ENCODE results near the gene GRIN3B. TPM values are rescaled to one million over a fixed set of nuclear protein-coding genes. Genes with fewer than 3 reads are reported as not detected.

GRIN3B gene
- total and polyA plus RNA-seq, 5 donors from 2014 or later = not detected

DNA sequence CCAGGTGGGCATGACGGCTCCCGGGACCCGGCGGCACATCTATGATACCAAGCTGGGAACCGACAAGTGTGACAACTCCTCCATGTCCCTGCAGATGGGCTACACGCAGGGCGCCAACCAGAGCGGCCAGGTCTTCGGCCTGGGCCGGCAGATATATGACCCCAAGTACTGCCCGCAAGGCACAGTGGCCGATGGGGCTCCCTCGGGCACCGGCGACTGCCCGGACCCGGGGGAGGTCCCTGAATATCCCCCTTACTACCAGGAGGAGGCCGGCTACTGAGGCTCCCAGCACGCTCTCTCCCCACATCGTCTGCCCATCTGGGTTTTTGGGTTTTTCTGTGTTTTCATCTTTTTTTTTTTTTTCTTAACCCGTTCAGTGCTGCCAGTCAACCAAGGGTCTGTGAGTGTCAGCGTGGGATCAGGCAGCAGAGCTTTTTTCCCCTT is 37.4 kb downstream of the GRIN3B start:
- peak overlapping the region; percentile 83 to 95 (median 84) for H3K27ac Mint-ChIP-seq
- Histone ChIP-seq H3K27me3 (ENCODE audit: control insufficient read depth, insufficient read depth, low read length) (no peaks in the 10 kb centered on the region), H3K9me3 (ENCODE audit: control insufficient read depth in 2 of 2, low read length in 2 of 2) (no peaks in the 10 kb centered on the region), H3K4me3 (ENCODE audit: low read depth, low read length) (peak overlapping the region; percentile 13), H3K27ac (ENCODE audit: insufficient read depth, low read length, poor library complexity, severe bottlenecking) (peak overlapping the region; percentile 63), H3K4me1 (ENCODE audit: control insufficient read depth, insufficient read depth, low read length, poor library complexity, severe bottlenecking) (peaks cover 45% of the 10 kb centered on the region), H3K36me3 (ENCODE audit: control insufficient read depth, insufficient read depth, low read length) (peaks cover 35% of the 10 kb centered on the region)
- no peaks in the 10 kb centered on the region for H3K27me3 Mint-ChIP-seq
- H3K4me3 Mint-ChIP-seq = peak overlapping the region; percentile 73 to 99 (median 95)
- ATAC-seq (ENCODE audit: low read depth in 2 of 2) (no peak), DNase-seq (no peak)
- peaks cover 18% of the 10 kb centered on the region for H3K36me3 Mint-ChIP-seq
- H3K9me3 Mint-ChIP-seq = peaks cover 0 to 2% (median 0%) of the 10 kb centered on the region in 7 donors
- peaks cover 0 to 69% (median 26%) of the 10 kb centered on the region in 4 donors for H3K4me1 Mint-ChIP-seq

DNA sequence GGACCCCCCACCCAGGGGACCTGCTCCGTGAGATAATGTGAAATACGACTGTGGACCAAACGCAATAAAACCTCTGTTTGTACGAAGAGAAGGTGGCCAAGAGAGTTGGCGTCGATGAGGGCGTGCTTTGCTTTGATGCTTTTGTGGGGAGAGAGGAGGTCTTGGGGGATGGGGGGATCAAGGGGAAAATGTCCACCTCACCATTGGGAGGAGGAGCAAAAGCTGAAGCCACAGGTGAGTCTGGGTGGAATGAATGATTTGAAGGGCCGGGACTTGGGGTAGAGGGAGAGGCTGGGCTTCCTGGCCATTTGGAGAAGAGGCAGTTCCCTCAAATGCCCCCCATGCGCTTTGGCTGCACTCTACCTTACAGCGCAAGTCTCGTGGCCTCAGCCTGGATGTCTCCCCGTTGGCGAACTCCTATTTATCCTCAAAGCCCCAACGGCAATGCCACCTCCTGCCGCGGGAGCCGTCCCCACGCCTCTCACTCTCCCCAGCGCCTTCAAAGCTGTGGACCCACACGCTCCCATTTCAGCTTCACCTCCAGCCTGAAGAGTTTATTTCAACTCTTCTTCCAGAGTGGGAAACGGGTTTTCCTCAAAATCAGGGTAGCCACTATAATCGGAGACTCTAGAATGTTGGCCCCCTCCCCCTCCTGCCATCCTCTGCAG is 38.9 kb downstream of the GRIN3B start:
- ATAC-seq (ENCODE audit: low read depth in 2 of 2) = no peak
- Histone ChIP-seq H3K4me3 (ENCODE audit: low read depth, low read length) (peak overlapping the region; percentile 48), H3K27me3 (ENCODE audit: control insufficient read depth, insufficient read depth, low read length) (no peaks in the 10 kb centered on the region), H3K36me3 (ENCODE audit: control insufficient read depth, insufficient read depth, low read length) (peaks cover 28% of the 10 kb centered on the region), H3K27ac (ENCODE audit: insufficient read depth, low read length, poor library complexity, severe bottlenecking) (peak overlapping the region; percentile 74), H3K4me1 (ENCODE audit: control insufficient read depth, insufficient read depth, low read length, poor library complexity, severe bottlenecking) (peaks cover 45% of the 10 kb centered on the region), H3K9me3 (ENCODE audit: control insufficient read depth in 2 of 2, low read length in 2 of 2) (no peaks in the 10 kb centered on the region)
- Mint-ChIP-seq H3K9me3 (peaks cover 0 to 2% (median 0%) of the 10 kb centered on the region in 7 donors), H3K27me3 (no peaks in the 10 kb centered on the region), H3K36me3 (peaks cover 18% of the 10 kb centered on the region), H3K27ac (peak overlapping the region; percentile 69 to 95 (median 93)), H3K4me3 (peak overlapping the region; percentile 92 to 99 (median 98)), H3K4me1 (peaks cover 0 to 61% (median 25%) of the 10 kb centered on the region in 4 donors)
- no peak for DNase-seq

DNA sequence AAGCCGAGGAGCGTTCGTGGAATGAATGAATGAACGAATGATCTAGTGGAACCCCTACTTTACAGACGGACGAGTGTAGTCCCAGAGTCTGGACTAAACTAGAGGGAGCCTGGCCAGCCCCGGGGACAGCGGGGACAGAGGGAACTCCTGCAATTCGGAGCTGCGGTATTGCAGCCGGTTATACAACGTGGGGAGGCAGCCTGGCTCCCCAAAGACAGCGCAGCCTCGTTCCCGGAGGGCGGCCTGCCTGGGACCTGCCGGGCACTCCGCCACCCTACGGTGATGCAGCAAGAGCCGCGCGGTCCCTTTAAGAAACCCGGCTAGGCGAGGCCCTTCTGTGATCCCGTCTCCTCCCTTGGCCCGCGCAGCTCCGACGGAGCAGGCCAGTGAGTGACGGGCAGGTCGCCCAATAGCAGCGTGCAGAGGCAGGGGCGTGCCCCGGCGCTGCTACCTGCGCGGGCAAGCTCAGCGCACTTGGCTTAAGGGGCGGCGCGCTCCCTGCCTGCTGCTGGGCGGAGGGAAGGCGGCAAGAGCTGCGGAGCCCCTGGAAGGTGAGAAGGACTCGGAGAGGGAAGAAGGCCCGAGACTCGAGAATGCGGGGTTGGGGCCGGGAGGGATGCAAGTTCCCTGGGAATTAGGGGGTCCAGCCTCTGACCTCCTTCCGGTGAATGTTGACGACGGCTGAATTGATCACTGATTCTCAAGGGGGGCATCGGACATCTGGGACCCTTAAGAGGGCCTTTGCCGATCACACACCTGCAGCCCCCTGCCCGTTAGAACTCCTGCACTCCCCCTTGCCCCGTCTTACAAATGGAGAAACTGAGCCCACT is 39.6 kb downstream of the GRIN3B start, which contains the start of gene ABCA7:
ABCA7 (plus strand) TSS at position 462 of the 830 bp plus-strand sequence. CDS start 1,255 bp downstream, outside the sequence.
- H3K9me3 ChIP-seq (ENCODE audit: control insufficient read depth in 2 of 2, low read length in 2 of 2) = no peaks in the 10 kb centered on the region
- peak within 1 kb of the TSS; percentile 91 to 95 (median 93) for H3K27ac Mint-ChIP-seq
- peak within 1 kb of the TSS; percentile 74 for H3K27ac ChIP-seq (ENCODE audit: insufficient read depth, low read length, poor library complexity, severe bottlenecking)
- peak within 1 kb of the TSS; percentile 85 for H3K4me3 ChIP-seq (ENCODE audit: low read depth, low read length)
- peak; percentile 94 to 98 for ATAC-seq (ENCODE audit: low read depth in 2 of 2)
- H3K27me3 ChIP-seq (ENCODE audit: control insufficient read depth, insufficient read depth, low read length) = no peaks in the 10 kb centered on the region
- peak within 1 kb of the TSS; percentile 92 to 99 (median 98) for H3K4me3 Mint-ChIP-seq
- H3K4me1 ChIP-seq (ENCODE audit: control insufficient read depth, insufficient read depth, low read length, poor library complexity, severe bottlenecking) = peaks cover 45% of the 10 kb centered on the region
- H3K36me3 ChIP-seq (ENCODE audit: control insufficient read depth, insufficient read depth, low read length) = peaks cover 28% of the 10 kb centered on the region
- H3K36me3 Mint-ChIP-seq = peaks cover 18% of the 10 kb centered on the region
- no peaks in the 10 kb centered on the region for H3K27me3 Mint-ChIP-seq
- peaks cover 0 to 2% (median 0%) of the 10 kb centered on the region in 7 donors for H3K9me3 Mint-ChIP-seq
- peak; percentile 98 to 99 (median 99) for DNase-seq
- peaks cover 0 to 61% (median 25%) of the 10 kb centered on the region in 4 donors for H3K4me1 Mint-ChIP-seq

DNA sequence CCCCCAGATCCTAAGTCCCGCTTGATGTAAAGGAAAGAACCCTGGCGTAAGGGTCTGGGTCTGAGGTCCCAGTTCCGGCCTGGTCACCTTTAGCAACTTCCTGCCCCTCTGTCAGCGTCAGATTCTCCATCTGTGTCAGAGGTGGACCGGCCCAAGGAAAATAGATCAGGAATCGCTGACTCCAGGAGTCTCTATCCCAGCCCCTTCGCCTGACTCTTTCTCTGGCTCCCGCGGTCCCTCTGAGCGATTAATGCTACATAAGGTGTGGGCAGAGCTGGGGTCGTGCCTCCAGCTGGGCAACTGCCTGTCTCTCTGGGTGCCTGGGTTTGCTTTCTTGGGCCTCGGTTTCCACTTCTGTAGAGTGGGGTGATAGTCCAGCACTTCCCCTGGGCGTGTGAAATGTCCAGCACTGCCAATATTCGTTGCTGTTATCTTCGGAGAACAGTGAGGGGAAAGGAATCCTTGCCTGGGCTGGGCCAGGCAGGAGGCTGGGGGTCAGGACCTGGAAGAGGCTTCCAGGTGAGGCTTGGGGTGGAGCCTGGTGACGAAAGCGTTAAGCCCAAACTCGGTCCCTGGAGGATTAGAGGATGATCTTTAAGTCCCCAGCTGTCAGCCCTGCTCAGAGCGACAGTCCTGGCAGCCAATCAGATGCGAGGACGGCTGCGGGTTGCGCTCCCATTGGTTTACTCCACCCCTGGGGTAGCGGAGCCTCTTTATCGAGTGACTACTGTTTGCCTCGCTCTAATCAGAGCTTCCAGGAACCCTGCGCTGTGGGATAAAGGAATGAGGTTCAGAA is 40.5 kb downstream of the GRIN3B start:
- Histone ChIP-seq H3K4me1 (ENCODE audit: control insufficient read depth, insufficient read depth, low read length, poor library complexity, severe bottlenecking) (peaks cover 45% of the 10 kb centered on the region), H3K36me3 (ENCODE audit: control insufficient read depth, insufficient read depth, low read length) (peaks cover 23% of the 10 kb centered on the region), H3K27me3 (ENCODE audit: control insufficient read depth, insufficient read depth, low read length) (no peaks in the 10 kb centered on the region), H3K27ac (ENCODE audit: insufficient read depth, low read length, poor library complexity, severe bottlenecking) (peak overlapping the region; percentile 74), H3K4me3 (ENCODE audit: low read depth, low read length) (peak overlapping the region; percentile 85), H3K9me3 (ENCODE audit: control insufficient read depth in 2 of 2, low read length in 2 of 2) (no peaks in the 10 kb centered on the region)
- Mint-ChIP-seq H3K4me3 (peak overlapping the region; percentile 92 to 99 (median 98)), H3K27me3 (no peaks in the 10 kb centered on the region), H3K36me3 (peaks cover 18% of the 10 kb centered on the region), H3K4me1 (peaks cover 5 to 59% (median 28%) of the 10 kb centered on the region in 4 donors), H3K27ac (peak overlapping the region; percentile 90 to 95 (median 93)), H3K9me3 (peaks cover 0 to 2% (median 0%) of the 10 kb centered on the region in 7 donors)
- DNase-seq (peak; percentile 85 to 96 (median 86)), ATAC-seq (ENCODE audit: low read depth in 2 of 2) (peak; percentile 59 to 66)

DNA sequence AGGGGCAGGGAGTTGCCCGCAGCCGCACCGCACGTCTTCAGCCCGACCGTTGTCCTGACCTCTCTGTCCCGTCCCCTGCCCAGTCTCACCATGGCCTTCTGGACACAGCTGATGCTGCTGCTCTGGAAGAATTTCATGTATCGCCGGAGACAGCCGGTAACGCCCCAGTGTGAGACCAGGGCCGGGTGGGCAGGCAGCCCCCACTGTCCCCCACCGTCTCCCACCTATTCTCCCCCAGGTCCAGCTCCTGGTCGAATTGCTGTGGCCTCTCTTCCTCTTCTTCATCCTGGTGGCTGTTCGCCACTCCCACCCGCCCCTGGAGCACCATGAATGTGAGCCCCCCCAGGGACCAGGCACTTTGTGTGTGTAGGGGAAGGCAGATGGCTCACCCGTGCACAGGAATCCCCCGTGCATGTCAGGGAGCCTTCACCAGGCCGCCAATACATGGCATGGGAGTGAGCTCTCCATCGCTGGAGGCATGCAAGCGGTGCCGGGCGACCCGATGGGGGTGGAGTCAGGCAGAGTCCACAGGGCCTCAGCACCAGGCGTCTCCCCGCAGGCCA is 41.1 kb downstream of the GRIN3B start:
- peaks cover 18% of the 10 kb centered on the region for H3K36me3 ChIP-seq (ENCODE audit: control insufficient read depth, insufficient read depth, low read length)
- Mint-ChIP-seq H3K4me1 (peaks cover 5 to 54% (median 28%) of the 10 kb centered on the region in 4 donors), H3K4me3 (peak overlapping the region; percentile 92 to 99 (median 98)), H3K9me3 (peaks cover 0 to 2% (median 0%) of the 10 kb centered on the region in 7 donors), H3K27ac (peak overlapping the region in 1 of 3 donors; percentile 93), H3K36me3 (peaks cover 18% of the 10 kb centered on the region), H3K27me3 (no peaks in the 10 kb centered on the region)
- peak overlapping the region; percentile 85 for H3K4me3 ChIP-seq (ENCODE audit: low read depth, low read length)
- H3K4me1 ChIP-seq (ENCODE audit: control insufficient read depth, insufficient read depth, low read length, poor library complexity, severe bottlenecking) = peaks cover 45% of the 10 kb centered on the region
- H3K27me3 ChIP-seq (ENCODE audit: control insufficient read depth, insufficient read depth, low read length) = no peaks in the 10 kb centered on the region
- no peak for DNase-seq
- H3K27ac ChIP-seq (ENCODE audit: insufficient read depth, low read length, poor library complexity, severe bottlenecking) = peak overlapping the region; percentile 16
- no peak for ATAC-seq (ENCODE audit: low read depth in 2 of 2)
- no peaks in the 10 kb centered on the region for H3K9me3 ChIP-seq (ENCODE audit: control insufficient read depth in 2 of 2, low read length in 2 of 2)

DNA sequence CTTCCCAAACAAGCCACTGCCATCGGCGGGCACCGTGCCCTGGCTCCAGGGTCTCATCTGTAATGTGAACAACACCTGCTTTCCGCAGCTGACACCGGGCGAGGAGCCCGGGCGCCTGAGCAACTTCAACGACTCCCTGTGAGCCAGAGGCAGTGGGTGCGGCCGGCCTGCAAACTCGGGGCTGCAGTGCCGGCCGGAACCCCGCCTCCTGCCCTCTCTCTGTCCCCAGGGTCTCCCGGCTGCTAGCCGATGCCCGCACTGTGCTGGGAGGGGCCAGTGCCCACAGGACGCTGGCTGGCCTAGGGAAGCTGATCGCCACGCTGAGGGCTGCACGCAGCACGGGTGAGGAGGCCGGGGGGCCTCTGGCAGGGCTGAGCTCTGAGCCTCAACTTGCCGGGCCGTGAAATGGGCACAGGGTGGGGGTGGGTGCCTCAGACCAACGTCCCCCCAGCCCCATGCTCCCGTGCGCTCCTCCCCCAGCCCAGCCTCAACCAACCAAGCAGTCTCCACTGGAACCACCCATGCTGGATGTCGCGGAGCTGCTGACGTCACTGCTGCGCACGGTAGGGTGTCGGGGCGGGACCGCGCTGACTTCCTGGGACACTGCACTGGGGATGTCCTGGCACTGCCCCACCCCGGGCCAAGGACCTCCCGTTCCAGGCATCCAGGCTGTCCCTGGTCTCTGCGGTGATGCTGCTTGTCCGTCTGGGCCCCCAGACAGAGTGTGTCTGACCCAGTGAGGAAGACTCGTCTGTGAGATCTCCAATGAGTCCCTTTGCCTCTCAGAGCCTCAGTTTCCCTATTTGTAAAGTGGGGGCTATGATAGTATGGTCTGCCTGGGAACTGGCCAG is 41.8 kb downstream of the GRIN3B start:
- Histone ChIP-seq H3K27ac (ENCODE audit: insufficient read depth, low read length, poor library complexity, severe bottlenecking) (no peak overlapping the region), H3K4me3 (ENCODE audit: low read depth, low read length) (no peak overlapping the region), H3K27me3 (ENCODE audit: control insufficient read depth, insufficient read depth, low read length) (no peaks in the 10 kb centered on the region), H3K9me3 (ENCODE audit: control insufficient read depth in 2 of 2, low read length in 2 of 2) (no peaks in the 10 kb centered on the region), H3K4me1 (ENCODE audit: control insufficient read depth, insufficient read depth, low read length, poor library complexity, severe bottlenecking) (peaks cover 47% of the 10 kb centered on the region), H3K36me3 (ENCODE audit: control insufficient read depth, insufficient read depth, low read length) (peaks cover 12% of the 10 kb centered on the region)
- Mint-ChIP-seq H3K27me3 (no peaks in the 10 kb centered on the region), H3K36me3 (peaks cover 18% of the 10 kb centered on the region), H3K27ac (peak overlapping the region in 1 of 3 donors; percentile 20), H3K9me3 (peaks cover 0 to 2% (median 0%) of the 10 kb centered on the region in 7 donors), H3K4me3 (peak overlapping the region in 3 of 4 donors; percentile 31 to 98 (median 54)), H3K4me1 (peaks cover 5 to 48% (median 27%) of the 10 kb centered on the region in 4 donors)
- DNase-seq = no peak
- ATAC-seq (ENCODE audit: low read depth in 2 of 2) = no peak
